Retina (tissue), 1 donor: ENCODE data around the gene KNSTRN.
A peak's percentile ranks its signal among the peaks of the same experiment; 100 is the strongest.

Experiments used
- DNase-seq: peaks from one replicate; pipeline ENCODE4 v3.0.0-alpha.2; 2016

Gene KNSTRN

GRCh38 chr15:40405501-40406381 lies 23.2 kb downstream of the KNSTRN start, which contains the start of gene IVD:
IVD (plus strand) TSS chr15:40405795; CDS start chr15:40405828, 33 bp downstream.
- DNase-seq: peak; percentile 95

DNA sequence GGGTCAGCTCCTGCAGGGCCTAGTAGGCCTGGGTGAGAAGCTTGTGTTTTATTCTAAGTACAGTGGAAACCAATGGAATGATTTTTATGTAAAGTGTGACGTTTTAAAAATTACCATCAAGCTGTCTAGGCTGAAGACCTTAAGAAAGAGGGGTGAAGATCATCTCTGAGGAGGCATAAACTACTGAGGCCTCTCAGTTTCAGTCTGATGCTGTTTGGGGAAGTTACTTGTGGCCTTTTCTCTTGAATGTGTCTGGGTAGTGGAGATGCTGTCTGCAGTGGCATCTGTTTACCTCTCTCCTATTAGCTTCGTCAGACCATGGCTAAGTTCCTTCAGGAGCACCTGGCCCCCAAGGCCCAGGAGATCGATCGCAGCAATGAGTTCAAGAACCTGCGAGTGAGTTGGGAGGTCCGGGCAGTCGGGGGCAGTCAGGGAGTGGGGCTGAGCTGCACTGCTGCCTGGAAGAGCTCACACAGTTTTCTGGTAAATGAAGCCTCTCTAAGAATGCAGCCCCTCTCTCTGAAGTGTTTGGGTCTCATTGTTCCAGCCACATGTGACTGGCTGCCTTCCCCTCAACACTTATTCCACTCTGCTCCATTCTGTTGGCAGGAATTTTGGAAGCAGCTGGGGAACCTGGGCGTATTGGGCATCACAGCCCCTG lies 24.9 kb downstream of the KNSTRN start:
- DNase-seq: no peak

DNA sequence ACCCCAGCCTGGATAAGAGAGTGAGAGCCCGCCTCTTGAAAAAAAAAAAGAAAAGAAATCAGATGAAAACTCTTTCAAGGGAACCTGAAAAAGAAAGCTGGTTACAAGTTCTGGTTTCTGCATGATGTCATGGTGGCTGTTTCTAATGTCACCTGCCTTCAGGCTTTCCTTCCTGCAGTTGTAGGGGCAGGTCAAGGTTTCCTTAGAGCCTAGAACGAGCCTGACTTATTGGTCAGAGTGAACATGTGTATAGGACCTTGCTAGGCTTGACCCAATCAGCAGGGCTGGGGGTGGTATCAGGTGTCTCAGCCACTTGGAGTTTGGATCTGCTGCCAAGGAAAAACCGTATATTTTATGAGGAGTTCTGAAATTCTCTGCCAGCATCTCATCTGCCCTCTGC lies 26.8 kb downstream of the KNSTRN start:
- no peak for DNase-seq

GRCh38 chr15:40410476-40410875 lies 28.0 kb downstream of the KNSTRN start:
- DNase-seq: no peak

DNA sequence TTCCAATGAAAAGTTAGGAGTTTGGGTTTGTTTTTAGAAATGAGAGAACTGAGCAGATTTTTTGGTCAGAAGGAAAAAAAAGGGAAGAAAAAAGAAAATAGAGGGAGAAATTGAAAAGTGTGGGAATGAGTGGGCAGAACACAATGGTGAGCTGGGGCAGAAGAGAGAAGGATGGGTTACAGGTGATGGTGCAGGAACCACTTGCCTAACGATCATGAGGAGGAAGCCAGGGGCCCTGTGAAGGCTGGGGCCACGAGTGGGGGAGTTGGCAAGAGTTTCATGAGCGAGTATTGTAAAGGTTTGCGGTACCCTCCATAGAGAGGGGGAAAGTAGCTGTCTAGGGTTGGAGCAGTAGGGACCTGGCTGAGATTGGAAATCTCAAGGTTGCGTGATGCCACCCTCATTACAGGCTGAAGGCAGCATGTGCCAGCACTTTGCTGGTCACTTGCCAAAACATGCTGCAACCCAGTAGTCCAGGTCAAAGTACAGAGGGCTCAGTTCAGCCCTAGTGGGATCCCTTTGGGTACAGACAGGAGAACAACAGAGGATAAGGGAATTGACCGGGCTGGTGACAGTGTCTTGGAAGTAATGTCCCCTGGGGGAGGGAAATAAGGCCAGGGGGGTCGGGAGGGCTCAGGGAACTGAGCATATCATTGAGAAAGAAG lies 29.7 kb downstream of the KNSTRN start:
- DNase-seq: no peak

DNA sequence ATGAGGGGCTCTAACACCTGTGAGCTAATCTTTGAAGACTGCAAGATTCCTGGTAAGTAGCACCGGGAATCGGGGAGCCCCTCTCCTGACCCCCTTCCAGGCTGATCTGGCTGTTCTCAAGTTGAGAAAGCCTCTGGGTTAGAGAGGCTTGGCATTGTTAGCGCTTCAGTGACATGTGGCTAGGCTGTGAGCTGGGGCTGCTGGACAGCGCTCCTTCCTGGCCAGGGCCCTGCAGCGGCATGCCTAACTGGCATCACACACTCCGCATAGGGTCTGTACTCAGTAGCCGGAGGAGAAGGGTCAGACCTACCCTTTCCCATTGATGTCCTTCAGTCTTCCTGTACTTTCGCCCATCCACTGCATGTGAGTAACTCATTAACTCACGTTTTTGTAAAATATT lies 30.5 kb downstream of the KNSTRN start:
- DNase-seq: no peak

DNA sequence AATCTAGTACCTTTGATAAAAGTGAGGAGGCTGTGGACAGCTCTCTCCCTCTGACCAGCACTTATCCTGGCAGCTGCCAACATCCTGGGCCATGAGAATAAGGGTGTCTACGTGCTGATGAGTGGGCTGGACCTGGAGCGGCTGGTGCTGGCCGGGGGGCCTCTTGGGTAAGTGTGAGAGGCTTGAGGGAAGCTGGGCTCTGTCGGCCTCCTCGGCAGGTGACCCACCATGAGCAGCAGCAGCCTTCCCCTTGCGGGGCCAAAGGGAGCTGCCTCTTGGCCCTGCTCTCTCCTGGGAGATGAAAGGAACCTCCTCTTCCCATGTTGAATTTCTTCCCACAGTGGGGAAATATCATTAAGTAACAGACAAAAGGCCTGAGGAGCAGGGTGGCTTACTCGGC lies 32.3 kb downstream of the KNSTRN start:
- DNase-seq: no peak

- DNase-seq: no peak
These were observed 32.7 kb downstream of the KNSTRN start for GRCh38 chr15:40415226-40415625.

DNA sequence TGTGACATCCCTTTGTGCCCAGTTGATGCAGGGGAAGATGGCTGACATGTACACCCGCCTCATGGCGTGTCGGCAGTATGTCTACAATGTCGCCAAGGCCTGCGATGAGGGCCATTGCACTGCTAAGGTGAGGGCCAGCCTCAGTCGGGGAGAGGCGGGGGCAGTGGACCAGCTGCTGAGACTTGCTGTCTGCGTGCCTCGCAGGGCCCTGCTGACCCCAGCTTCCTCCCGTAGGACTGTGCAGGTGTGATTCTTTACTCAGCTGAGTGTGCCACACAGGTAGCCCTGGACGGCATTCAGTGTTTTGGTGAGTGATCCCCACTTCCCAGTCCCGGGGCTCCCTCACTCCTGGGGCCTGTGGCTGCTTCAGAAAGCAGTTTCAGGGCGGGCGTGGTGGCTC lies 33.5 kb downstream of the KNSTRN start:
- no peak for DNase-seq

GRCh38 chr15:40418126-40418525 lies 35.6 kb downstream of the KNSTRN start:
- no peak for DNase-seq

- DNase-seq: no peak
These were observed 37.7 kb downstream of the KNSTRN start for GRCh38 chr15:40420071-40420713.

DNA sequence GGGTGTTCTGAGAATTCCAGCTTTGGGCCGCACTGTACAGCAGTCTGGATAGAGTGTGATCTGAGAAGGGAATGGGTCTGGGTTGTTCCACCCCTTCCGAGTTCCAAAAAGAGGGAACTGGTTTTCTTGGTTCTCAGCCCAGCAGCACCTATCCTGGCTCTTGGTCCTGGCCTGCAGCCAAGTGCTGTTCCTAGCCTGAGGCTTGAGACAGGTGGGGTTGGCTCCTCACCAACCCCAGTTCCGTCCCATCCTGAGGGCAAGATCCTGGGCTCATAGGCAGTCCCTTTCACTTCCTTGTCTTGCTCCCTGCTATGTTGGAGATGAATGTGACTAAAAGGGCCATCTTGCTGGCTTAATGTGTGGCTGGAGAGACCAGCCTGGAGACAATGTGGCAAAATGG lies 38.3 kb downstream of the KNSTRN start:
- no peak for DNase-seq

- DNase-seq: peak; percentile 89
These were observed 39.0 kb downstream of the KNSTRN start for GRCh38 chr15:40421246-40422157.

DNA sequence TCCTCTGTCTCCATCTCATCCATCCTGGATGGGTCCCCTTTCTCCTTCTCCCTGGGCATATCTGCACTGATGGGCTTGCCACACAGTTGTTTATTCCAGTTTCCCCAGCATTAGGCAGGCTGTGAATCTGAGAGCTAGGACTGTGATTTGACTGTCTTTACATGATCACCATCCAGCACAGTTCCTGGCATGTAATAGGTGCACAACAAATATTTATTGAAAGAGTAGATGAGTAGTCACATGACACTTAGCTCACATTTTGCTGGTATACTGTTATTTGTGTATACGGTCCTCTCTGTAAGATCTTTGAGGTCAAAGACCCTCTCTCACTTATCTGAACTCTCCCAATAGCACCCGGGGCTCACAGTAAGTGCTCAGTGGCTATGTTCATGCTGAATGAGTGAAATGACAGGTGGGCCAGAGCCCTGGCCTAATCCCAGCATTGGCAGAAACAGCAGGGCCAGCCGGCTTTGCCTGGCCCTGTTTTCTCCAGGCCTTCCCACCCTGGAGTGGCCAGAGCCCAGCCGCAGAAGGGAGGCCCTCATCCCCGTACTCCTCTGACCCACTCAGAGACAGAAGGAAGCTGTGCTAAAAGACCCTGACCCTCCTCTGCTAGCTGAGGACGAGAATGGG lies 42.1 kb downstream of the KNSTRN start:
- DNase-seq: no peak

GRCh38 chr15:40425681-40426080 lies 43.2 kb downstream of the KNSTRN start:
- DNase-seq: no peak

DNA sequence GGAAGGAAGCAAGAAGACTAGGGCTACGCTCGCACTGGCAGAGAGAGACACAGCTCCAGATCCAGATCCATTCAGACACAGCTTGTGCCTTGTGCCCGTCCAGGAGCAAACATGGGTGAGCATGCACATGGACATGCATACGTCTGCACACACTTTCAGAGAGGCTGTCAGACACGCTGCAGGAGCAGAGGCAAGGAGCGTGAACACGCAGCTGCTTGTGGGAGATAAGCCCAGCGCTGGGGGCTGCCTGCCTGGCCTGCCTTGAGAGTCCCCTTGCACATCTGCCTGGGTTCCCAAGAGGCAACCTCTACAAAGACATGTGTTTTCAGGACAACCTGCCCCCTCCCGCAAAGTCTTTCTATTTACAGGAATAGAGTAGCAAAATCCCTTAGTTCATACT lies 44.7 kb downstream of the KNSTRN start:
- peak; percentile 34 for DNase-seq

DNA sequence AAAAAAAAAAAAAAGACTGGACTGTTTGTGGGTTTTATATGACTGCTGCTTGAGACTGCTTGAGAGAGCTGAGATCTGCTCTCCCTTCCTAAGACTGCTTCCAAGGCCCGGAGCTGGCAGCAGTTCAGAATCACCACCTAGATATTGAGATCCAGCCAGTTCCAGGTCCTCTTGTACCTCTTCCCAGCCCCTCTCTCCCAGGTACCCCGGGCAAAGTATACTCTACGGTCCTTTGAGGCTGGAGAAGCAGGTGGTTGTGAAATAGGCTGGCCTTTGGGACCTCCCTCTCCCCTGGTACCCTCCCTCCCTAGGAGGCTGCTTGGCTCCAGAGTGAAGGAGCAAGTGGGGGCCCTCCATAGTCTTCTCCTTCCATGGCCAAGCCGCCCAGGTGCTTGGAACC lies 45.7 kb downstream of the KNSTRN start:
- DNase-seq: no peak

- no peak for DNase-seq
These were observed 46.7 kb downstream of the KNSTRN start for GRCh38 chr15:40429068-40429710.

DNA sequence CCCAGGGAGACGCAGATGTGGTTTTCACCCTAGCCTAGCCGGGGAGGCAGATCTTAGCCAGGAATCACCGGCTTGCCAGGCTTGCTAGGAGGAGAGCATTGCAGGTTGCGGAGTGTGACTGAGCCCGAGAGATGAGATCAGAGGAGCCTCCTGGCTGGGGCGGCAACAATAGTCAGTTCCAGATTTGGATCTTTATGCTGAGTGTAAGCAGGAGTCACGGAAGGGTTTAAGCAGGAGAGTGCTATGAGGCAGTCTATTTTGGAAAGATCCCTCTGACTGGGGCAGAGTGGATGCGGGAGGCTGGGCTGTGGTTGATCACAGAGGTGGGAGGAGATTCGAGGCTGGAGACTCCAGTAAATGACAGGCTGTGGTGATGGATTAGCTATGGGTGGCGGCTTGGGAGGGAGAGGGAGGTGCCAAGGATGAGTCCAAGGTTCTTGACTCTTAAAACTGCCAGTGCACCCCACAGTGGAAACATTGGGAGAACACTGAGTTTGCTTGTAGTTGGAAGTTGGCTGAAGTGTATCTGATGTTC lies 47.8 kb downstream of the KNSTRN start:
- no peak for DNase-seq

- DNase-seq: no peak
These were observed 52.6 kb downstream of the KNSTRN start for GRCh38 chr15:40435023-40435709.
